Spleen (tissue), 11 donors: Measurements from ENCODE around the gene RAI14. TPM values are rescaled to one million over a fixed set of nuclear protein-coding genes. Genes with fewer than 3 reads are reported as not detected.
A peak's percentile ranks its signal among the peaks of the same experiment; 100 is the strongest.
"Not testable (repeated sequence)": the region's sequence is repeated elsewhere in the genome, so short reads cannot be mapped to it uniquely, and the experiment has no call there.

Experiments
- DNase-seq: peaks from one replicate; pipeline ENCODE4 v3.0.0-alpha.2; 2020
- H3K27ac ChIP-seq, 8 donors: fragments of 200-600 bp; sonication (generic) in 7 of 8; 1 replicate in 4 of 8; 2 replicates in 4 of 8; pipeline versions ENCODE4 v1.5.0 to v1.8.0; 2016 to 2021; ENCODE audit warnings: inconsistent platforms in 4 of 8, mild to moderate bottlenecking in 4 of 8, moderate library complexity in 1 of 8
- H3K27me3 ChIP-seq, 7 donors: fragments of 200-600 bp; sonication (generic) in 6 of 7; replicated peaks in 1 of 7; 1 replicate in 4 of 7; 2 replicates in 3 of 7; pipeline versions ENCODE4 v1.5.0 to v1.8.0; 2016 to 2021; ENCODE audit warnings: inconsistent platforms in 3 of 7, mild to moderate bottlenecking in 1 of 7
- H3K36me3 ChIP-seq, 6 donors: fragments of 200-600 bp; sonication (generic) in 5 of 6; 1 replicate in 4 of 6; 2 replicates in 2 of 6; pipeline versions ENCODE4 v1.5.0 to v1.8.0; 2016 to 2021; ENCODE audit warnings: inconsistent platforms in 2 of 6
- H3K4me1 ChIP-seq, 6 donors: fragments of 200-600 bp; sonication (generic) in 5 of 6; 1 replicate in 3 of 6; 2 replicates in 3 of 6; pipeline versions ENCODE4 v1.5.0 to v1.8.0; 2016 to 2021; ENCODE audit warnings: inconsistent platforms in 3 of 6
- H3K4me3 ChIP-seq, 8 donors: fragments of 200-600 bp; sonication (generic) in 7 of 8; 1 replicate in 4 of 8; 2 replicates in 4 of 8; pipeline versions ENCODE4 v1.5.0 to v1.8.0; 2016 to 2021; ENCODE audit warnings: inconsistent platforms in 4 of 8, mild to moderate bottlenecking in 4 of 8, moderate library complexity in 2 of 8
- H3K9me3 ChIP-seq, 8 donors: fragments of 200-600 bp; sonication (generic) in 7 of 8; 1 replicate in 4 of 8; 2 replicates in 4 of 8; pipeline versions ENCODE4 v1.5.0 to v1.8.0; 2016 to 2021; ENCODE audit warnings: inconsistent platforms in 4 of 8
- CTCF ChIP-seq, 11 experiments: fragments of 200-600 bp in 7 of 11; fragments of 450-650 bp in 4 of 11; sonication (generic) in 4 of 11; IDR thresholded peaks in 8 of 11; conservative IDR thresholded peaks in 3 of 11; 1 replicate in 7 of 11; 2 replicates in 4 of 11; pipeline versions ENCODE4 v1.4.0 to v1.8.0; 2016 to 2021; ENCODE audit warnings: antibody characterized with exemption in 11 of 11, inconsistent platforms in 4 of 11, mild to moderate bottlenecking in 1 of 11
- POLR2A ChIP-seq, 3 donors: fragments of 450-650 bp; IDR thresholded peaks; one replicate each; pipeline ENCODE4 v1.5.1; 2017; ENCODE audit warnings: antibody characterized with exemption in 3 of 3, mild to moderate bottlenecking in 1 of 3
- POLR2AphosphoS5 ChIP-seq, 3 donors: sonication (generic); formaldehyde crosslinking; IDR thresholded peaks; one replicate each; pipeline ENCODE4 v1.5.1; 2017; ENCODE audit warnings: antibody characterized with exemption in 3 of 3
- WGBS, 5 donors: extraction: QIAGEN DNeasy Blood & Tissue Kit in 3 of 5; methylation state at CpG; one replicate each; pipeline versions ENCODE4 v1.1.5 to v1.1.7; 2013 to 2018; 5-methylcytosine and 5-hydroxymethylcytosine counted together
- intact Hi-C: fragments of 100-400 bp; cut with DNase I; formaldehyde crosslinking; loops from one replicate; pipeline ENCODE4 v1.15.0; 2023; ENCODE audit warnings: low total_unique reads
- polyA plus RNA-seq, 3 donors: library from polyadenylated mRNA; stranded (reverse); fragments of 200-250 nt; gene quantifications; one replicate each; pipeline ENCODE4 v1.2.1, GENCODE V29; 2013
- total RNA-seq, 7 donors: library from RNA; depleted of rRNA in 3 of 7; stranded (reverse); fragments of >200 nt in 3 of 7; fragmentation: NEBNext Ultra II Directional in 4 of 7; extraction: Animal tissue kit (Norgen Biotek cat#: 25700) in 4 of 7; gene quantifications; one replicate each; pipeline versions ENCODE4 v1.1.0 to v1.2.1, GENCODE V29; 2016 to 2021
- donor health status: healthy with polysubstance abuse.
- donor health status: DM: no; HTN: no; CAD: no; lungs with moderate emphysema.
- donor health status: DM: no; HTN: no; CAD: no.
- donor health status: Bipolar disorder and iron deficiency.
- donor health status: healthy.
- donor health status: DM: no; HTN: no; CAD: no.
- donor health status: DM: yes; HTN: yes; CAD: no.

RAI14 gene
- total and polyA plus RNA-seq, 10 donors = 14.2 to 217 (median 116) TPM

- H3K27me3 ChIP-seq = no peaks in the 10 kb centered on the region
- peaks cover 0 to 34% (median 18%) of the 10 kb centered on the region in 8 donors for H3K9me3 ChIP-seq
- TF ChIP-seq POLR2AphosphoS5 (IDR thresholded peaks at IDR 0.05) = no peak
- no peak for TF ChIP-seq CTCF (IDR thresholded peaks at IDR 0.05 in 8 of 11, conservative IDR thresholded peaks at IDR 0.05 in 3 of 11)
- no peak for TF ChIP-seq POLR2A (IDR thresholded peaks at IDR 0.05)
- no peak for DNase-seq
- no peaks in the 10 kb centered on the region for H3K36me3 ChIP-seq
- H3K4me3 ChIP-seq = no peak overlapping the region
- 85 to 93% (median 90%) methylated on average over 8 of the region's 8 CpGs for WGBS, 5 donors
- no peaks in the 10 kb centered on the region for H3K4me1 ChIP-seq
- intact Hi-C loops = no loop called here
- no peak overlapping the region for H3K27ac ChIP-seq
Measured at GRCh38 chr5:34778091-34778850, 122.1 kb downstream of the RAI14 start.

- intact Hi-C loops, H3K36me3 ChIP-seq, H3K4me3 ChIP-seq, H3K4me1 ChIP-seq, H3K27ac ChIP-seq, DNase-seq, H3K27me3 ChIP-seq: not testable (repeated sequence)
- peaks cover 0 to 49% (median 30%) of the 10 kb centered on the region in 8 donors for H3K9me3 ChIP-seq
- WGBS, 5 donors = 91 to 95% (median 92%) methylated on average over 4 of the region's 4 CpGs
Measured at GRCh38 chr5:34783892-34784291, 127.8 kb downstream of the RAI14 start.

- Histone ChIP-seq H3K27ac (no peak overlapping the region), H3K27me3 (no peaks in the 10 kb centered on the region), H3K4me3 (no peak overlapping the region), H3K4me1 (peaks cover 0 to 26% (median 0%) of the 10 kb centered on the region in 6 donors), H3K36me3 (no peaks in the 10 kb centered on the region), H3K9me3 (peaks cover 0 to 34% (median 20%) of the 10 kb centered on the region in 8 donors)
- TF ChIP-seq POLR2A (IDR thresholded peaks at IDR 0.05) (no peak), POLR2AphosphoS5 (IDR thresholded peaks at IDR 0.05) (no peak), CTCF (IDR thresholded peaks at IDR 0.05 in 8 of 11, conservative IDR thresholded peaks at IDR 0.05 in 3 of 11) (no peak)
- intact Hi-C loops = no loop called here
- DNase-seq = no peak
- 67 to 88% (median 80%) methylated on average over 6 of the region's 6 CpGs for WGBS, 5 donors
Measured at GRCh38 chr5:34787035-34787434, 130.9 kb downstream of the RAI14 start.

- Histone ChIP-seq H3K27ac (peak overlapping the region in 7 of 8 donors; percentile 58 to 76 (median 65)), H3K9me3 (peaks cover 0 to 21% (median 16%) of the 10 kb centered on the region in 8 donors), H3K27me3 (no peaks in the 10 kb centered on the region), H3K36me3 (no peaks in the 10 kb centered on the region), H3K4me1 (peaks cover 0 to 26% (median 0%) of the 10 kb centered on the region in 6 donors), H3K4me3 (no peak overlapping the region)
- TF ChIP-seq POLR2AphosphoS5 (IDR thresholded peaks at IDR 0.05) (peak; percentile 22 to 91 (median 79)), POLR2A (IDR thresholded peaks at IDR 0.05) (no peak)
- WGBS, 5 donors = 54 to 68% (median 59%) methylated on average over 5 of the region's 5 CpGs
- intact Hi-C loops = no loop called here
- no peak for DNase-seq
Measured at GRCh38 chr5:34789021-34789531, 132.9 kb downstream of the RAI14 start.

- WGBS, 5 donors = 80 to 97% (median 89%) methylated on average over 2 of the region's 2 CpGs
- TF ChIP-seq POLR2A (IDR thresholded peaks at IDR 0.05) = no peak
- TF ChIP-seq CTCF (IDR thresholded peaks at IDR 0.05 in 8 of 11, conservative IDR thresholded peaks at IDR 0.05 in 3 of 11) = no peak
- no peak for TF ChIP-seq POLR2AphosphoS5 (IDR thresholded peaks at IDR 0.05)
- H3K9me3 ChIP-seq = peaks cover 0 to 21% (median 16%) of the 10 kb centered on the region in 8 donors
- H3K27me3 ChIP-seq = no peaks in the 10 kb centered on the region
- DNase-seq = no peak
- intact Hi-C loops = no loop called here
- no peak overlapping the region for H3K4me3 ChIP-seq
- no peaks in the 10 kb centered on the region for H3K36me3 ChIP-seq
- H3K27ac ChIP-seq = peak overlapping the region in 7 of 8 donors; percentile 58 to 76 (median 65)
- H3K4me1 ChIP-seq = peaks cover 0 to 26% (median 0%) of the 10 kb centered on the region in 6 donors
Measured at GRCh38 chr5:34789639-34790038, 133.5 kb downstream of the RAI14 start.
